ENCODE data around the gene WDR33.

Gene WDR33

DNA sequence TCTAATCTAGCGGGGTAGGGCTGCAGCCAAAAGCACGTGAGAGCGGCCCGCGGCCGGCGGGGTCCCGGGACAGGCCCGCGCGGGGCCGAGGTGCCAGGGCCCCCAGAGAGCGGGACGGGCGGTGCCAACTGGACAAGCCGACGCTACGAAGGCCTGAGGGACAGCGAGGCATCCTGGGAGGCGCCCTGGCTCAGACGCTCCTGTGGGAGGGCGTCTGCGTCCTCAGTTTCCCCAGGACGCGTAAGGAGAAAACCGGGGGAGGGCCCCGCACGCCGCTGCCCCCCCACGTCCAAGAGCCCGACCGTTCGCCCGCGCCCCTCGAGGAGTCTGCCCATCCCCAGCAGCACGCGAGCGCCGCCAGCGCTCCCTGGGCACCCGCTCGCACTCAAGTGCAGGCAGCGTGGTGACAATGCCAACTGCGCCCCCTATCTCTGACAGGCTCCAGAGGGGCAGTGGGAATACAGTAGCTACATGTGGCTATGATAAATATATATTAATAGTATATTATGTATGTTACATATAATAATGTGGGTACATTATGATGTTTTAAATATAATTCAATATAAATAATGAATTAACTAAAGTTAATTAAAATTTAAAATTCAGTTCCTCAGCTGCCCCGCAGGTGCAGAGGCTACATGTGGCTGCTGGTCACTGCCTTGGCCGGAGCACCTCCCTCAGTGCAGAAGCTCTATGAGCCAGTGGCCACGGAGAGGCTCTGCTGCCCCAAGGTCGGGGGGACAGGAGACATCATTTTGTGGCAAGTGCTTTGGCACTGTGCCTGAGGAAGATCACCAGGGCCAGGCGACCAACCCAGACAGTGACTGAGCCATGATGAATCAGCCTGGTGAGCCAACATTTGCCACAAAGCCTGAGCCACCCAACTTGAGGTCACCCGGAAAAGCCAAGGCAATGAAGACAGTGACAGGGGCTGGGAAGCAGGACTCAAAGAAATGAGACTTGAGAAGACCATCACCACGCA lies 115.2 kb downstream of the WDR33 start:
- Histone ChIP-seq H3K4me1 (ENCODE audit: control insufficient read depth, insufficient read depth, low read length, unreplicated experiment) (peaks cover 8% of the 10 kb centered on the region), H3K4me3 (ENCODE audit: low read depth, low read length) (peak overlapping the region; percentile 68), H3K27me3 (ENCODE audit: insufficient read depth, low read length) (no peaks in the 10 kb centered on the region), H3K36me3 (ENCODE audit: insufficient read depth, low read length) (no peaks in the 10 kb centered on the region), H2AFZ (ENCODE audit: low read length, unreplicated experiment) (peak overlapping the region; percentile 92), H3K27ac (ENCODE audit: low read depth, low read length) (peak overlapping the region; percentile 24; the same call in 1 of the 2 replicates), H3K79me2 (ENCODE audit: control insufficient read depth, insufficient read depth, low read length, unreplicated experiment) (no peaks in the 10 kb centered on the region)

DNA sequence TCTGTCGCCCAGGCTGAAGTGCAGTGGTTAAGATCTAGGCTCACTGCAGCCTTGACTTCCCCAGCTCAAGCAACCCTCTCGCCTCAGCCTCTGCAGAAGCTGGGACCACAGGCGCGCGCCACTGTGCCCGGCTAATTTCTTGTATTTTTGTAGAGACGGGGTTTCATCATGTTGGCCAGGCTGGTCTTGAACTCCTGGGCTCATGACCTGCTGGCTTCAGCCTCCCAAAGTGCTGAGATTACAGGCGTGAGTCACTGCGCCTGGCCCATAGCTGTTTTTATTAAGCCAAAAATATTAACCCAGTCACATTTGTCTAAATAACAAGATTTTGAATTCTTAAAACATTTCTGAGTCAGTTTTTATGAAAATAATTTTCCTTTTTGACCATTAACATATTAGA lies 116.0 kb downstream of the WDR33 start:
- Histone ChIP-seq H3K36me3 (ENCODE audit: insufficient read depth, low read length) (no peaks in the 10 kb centered on the region), H3K4me3 (ENCODE audit: low read depth, low read length) (peak overlapping the region; percentile 68), H3K79me2 (ENCODE audit: control insufficient read depth, insufficient read depth, low read length, unreplicated experiment) (no peaks in the 10 kb centered on the region), H3K27me3 (ENCODE audit: insufficient read depth, low read length) (no peaks in the 10 kb centered on the region), H3K27ac (ENCODE audit: low read depth, low read length) (0 out of 2 replicates have a peak overlapping the region, but pooled peaks have one; percentile 24), H3K4me1 (ENCODE audit: control insufficient read depth, insufficient read depth, low read length, unreplicated experiment) (peaks cover 8% of the 10 kb centered on the region), H2AFZ (ENCODE audit: low read length, unreplicated experiment) (peak overlapping the region; percentile 92)

DNA sequence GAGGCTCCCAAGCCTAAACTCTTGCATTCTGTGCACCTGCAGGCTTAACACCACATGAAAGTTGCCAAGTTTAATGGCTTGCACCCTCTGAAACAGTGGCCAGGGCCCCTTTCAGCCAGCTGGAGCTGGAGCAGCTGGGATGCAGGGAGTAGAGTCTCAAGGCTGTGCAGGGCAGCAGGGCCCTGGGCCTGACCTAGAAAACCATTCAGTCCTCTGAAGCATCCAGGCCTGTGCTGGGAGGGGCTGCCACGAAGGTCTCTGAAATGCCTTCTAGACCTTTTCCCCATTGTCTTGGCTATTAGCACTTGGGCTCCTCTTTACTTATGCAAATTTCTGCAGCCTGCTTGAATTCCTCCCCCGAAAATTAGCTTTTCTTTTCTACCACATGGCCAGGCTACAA lies 120.3 kb downstream of the WDR33 start:
- Histone ChIP-seq H3K79me2 (ENCODE audit: control insufficient read depth, insufficient read depth, low read length, unreplicated experiment) (no peaks in the 10 kb centered on the region), H3K4me3 (ENCODE audit: low read depth, low read length) (no peak overlapping the region), H2AFZ (ENCODE audit: low read length, unreplicated experiment) (no peak overlapping the region), H3K27me3 (ENCODE audit: insufficient read depth, low read length) (no peaks in the 10 kb centered on the region), H3K27ac (ENCODE audit: low read depth, low read length) (no peak overlapping the region), H3K36me3 (ENCODE audit: insufficient read depth, low read length) (no peaks in the 10 kb centered on the region), H3K4me1 (ENCODE audit: control insufficient read depth, insufficient read depth, low read length, unreplicated experiment) (peaks cover 4% of the 10 kb centered on the region)

DNA sequence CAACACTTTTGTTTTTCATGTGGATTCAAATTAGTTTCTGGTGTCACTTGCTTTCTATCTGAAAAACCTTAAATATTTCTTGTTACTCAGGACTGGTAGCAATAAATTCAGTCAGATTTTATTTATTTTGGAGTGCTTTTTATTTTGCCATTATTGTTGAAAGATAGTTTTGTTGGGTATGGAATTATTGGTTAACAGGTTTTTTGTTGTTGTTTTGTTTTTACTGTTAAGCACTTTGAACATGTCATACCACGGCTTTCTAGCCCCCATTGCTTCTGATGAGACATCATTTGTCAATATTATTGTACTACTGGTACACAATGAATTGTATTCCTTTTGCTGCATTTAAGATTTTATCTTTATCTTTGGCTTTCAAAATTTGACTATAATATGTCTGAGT lies 122.6 kb downstream of the WDR33 start:
- Histone ChIP-seq H3K4me1 (ENCODE audit: control insufficient read depth, insufficient read depth, low read length, unreplicated experiment) (no peaks in the 10 kb centered on the region), H3K27me3 (ENCODE audit: insufficient read depth, low read length) (no peaks in the 10 kb centered on the region), H3K36me3 (ENCODE audit: insufficient read depth, low read length) (no peaks in the 10 kb centered on the region), H3K4me3 (ENCODE audit: low read depth, low read length) (no peak overlapping the region), H2AFZ (ENCODE audit: low read length, unreplicated experiment) (no peak overlapping the region), H3K27ac (ENCODE audit: low read depth, low read length) (no peak overlapping the region), H3K79me2 (ENCODE audit: control insufficient read depth, insufficient read depth, low read length, unreplicated experiment) (no peaks in the 10 kb centered on the region)

DNA sequence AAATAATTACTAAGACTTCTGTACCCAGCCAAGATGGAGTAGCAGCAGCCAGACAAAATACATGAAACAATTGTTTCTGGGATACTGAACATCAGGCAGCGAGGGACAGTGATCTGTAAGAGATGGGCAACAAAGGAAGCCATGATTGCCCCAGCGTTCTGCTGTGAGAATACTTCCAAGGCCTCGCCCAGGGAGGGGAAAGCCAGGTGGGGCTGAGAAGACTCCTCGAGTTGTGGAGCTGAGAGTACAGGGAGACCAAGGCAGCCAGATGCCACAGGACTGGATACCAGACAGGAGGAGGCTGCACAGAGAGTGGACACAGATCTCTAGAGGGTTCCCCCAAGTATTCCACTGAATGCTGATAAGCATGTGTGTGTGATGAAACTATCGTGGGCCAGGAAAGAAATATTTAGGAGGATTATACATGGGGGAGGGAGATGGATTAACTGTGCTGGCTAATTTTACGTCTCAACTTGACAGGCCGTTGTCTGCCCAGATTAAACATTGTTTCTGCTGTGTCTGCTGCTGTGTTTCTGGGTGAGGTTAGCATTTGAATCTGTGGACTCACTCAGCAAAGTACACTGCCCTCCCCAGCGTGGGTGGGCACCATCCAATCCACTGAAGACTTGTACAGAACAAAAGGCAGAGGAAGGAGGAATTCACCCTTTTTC lies 125.4 kb downstream of the WDR33 start:
- Histone ChIP-seq H3K4me1 (ENCODE audit: control insufficient read depth, insufficient read depth, low read length, unreplicated experiment) (peaks cover 11% of the 10 kb centered on the region), H3K27me3 (ENCODE audit: insufficient read depth, low read length) (no peaks in the 10 kb centered on the region), H2AFZ (ENCODE audit: low read length, unreplicated experiment) (no peak overlapping the region), H3K36me3 (ENCODE audit: insufficient read depth, low read length) (no peaks in the 10 kb centered on the region), H3K79me2 (ENCODE audit: control insufficient read depth, insufficient read depth, low read length, unreplicated experiment) (no peaks in the 10 kb centered on the region), H3K27ac (ENCODE audit: low read depth, low read length) (no peak overlapping the region), H3K4me3 (ENCODE audit: low read depth, low read length) (no peak overlapping the region)

DNA sequence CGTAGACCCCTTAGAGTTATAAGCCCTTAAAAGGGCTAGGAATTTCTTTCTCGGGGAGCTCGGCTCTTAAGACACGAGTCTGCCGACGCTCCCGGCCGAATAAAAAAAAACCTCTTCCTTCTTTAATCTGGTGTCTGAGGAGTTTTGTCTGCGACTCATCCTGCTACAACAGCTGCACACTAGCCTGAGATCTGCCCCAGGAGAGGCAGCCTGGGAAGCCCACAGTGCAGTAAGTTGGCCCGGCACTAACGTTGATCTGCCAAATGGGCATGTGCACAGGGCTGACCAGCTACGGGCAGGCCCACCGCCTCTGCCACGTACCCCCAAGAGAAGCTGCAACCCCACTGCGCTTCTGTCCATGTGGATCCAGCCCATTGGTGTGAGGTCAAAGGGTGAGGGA lies 127.2 kb downstream of the WDR33 start:
- H3K79me2 ChIP-seq (ENCODE audit: control insufficient read depth, insufficient read depth, low read length, unreplicated experiment) = no peaks in the 10 kb centered on the region
- H3K36me3 ChIP-seq (ENCODE audit: insufficient read depth, low read length) = no peaks in the 10 kb centered on the region
- no peaks in the 10 kb centered on the region for H3K27me3 ChIP-seq (ENCODE audit: insufficient read depth, low read length)
- H2AFZ ChIP-seq (ENCODE audit: low read length, unreplicated experiment) = no peak overlapping the region
- H3K4me3 ChIP-seq (ENCODE audit: low read depth, low read length) = no peak overlapping the region
- H3K27ac ChIP-seq (ENCODE audit: low read depth, low read length) = no peak overlapping the region
- H3K4me1 ChIP-seq (ENCODE audit: control insufficient read depth, insufficient read depth, low read length, unreplicated experiment) = peaks cover 11% of the 10 kb centered on the region

DNA sequence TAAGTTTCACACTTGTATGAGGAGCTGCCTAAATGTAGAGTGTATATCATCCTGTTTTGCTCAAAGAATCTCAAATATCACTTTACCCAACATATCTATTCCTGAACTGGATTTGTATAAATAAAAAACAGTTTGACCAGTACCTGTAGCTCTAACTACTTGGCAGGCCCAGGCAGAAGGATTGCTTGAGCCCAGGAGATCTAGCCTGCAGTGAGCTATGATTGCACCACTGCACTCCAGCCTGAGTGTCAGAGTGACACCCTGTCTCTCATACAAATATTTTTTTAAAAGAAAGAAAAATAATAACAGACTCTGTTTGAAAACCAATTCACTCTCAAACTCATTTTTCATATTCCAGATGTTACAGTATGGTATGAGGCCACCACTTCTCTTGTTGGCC lies 127.9 kb downstream of the WDR33 start:
- H3K4me3 ChIP-seq (ENCODE audit: low read depth, low read length) = no peak overlapping the region
- H2AFZ ChIP-seq (ENCODE audit: low read length, unreplicated experiment) = no peak overlapping the region
- no peak overlapping the region for H3K27ac ChIP-seq (ENCODE audit: low read depth, low read length)
- H3K36me3 ChIP-seq (ENCODE audit: insufficient read depth, low read length) = no peaks in the 10 kb centered on the region
- no peaks in the 10 kb centered on the region for H3K79me2 ChIP-seq (ENCODE audit: control insufficient read depth, insufficient read depth, low read length, unreplicated experiment)
- H3K4me1 ChIP-seq (ENCODE audit: control insufficient read depth, insufficient read depth, low read length, unreplicated experiment) = peaks cover 11% of the 10 kb centered on the region
- H3K27me3 ChIP-seq (ENCODE audit: insufficient read depth, low read length) = 0 out of 2 replicates have a peak, but pooled peaks cover 2% of the 10 kb centered on the region

DNA sequence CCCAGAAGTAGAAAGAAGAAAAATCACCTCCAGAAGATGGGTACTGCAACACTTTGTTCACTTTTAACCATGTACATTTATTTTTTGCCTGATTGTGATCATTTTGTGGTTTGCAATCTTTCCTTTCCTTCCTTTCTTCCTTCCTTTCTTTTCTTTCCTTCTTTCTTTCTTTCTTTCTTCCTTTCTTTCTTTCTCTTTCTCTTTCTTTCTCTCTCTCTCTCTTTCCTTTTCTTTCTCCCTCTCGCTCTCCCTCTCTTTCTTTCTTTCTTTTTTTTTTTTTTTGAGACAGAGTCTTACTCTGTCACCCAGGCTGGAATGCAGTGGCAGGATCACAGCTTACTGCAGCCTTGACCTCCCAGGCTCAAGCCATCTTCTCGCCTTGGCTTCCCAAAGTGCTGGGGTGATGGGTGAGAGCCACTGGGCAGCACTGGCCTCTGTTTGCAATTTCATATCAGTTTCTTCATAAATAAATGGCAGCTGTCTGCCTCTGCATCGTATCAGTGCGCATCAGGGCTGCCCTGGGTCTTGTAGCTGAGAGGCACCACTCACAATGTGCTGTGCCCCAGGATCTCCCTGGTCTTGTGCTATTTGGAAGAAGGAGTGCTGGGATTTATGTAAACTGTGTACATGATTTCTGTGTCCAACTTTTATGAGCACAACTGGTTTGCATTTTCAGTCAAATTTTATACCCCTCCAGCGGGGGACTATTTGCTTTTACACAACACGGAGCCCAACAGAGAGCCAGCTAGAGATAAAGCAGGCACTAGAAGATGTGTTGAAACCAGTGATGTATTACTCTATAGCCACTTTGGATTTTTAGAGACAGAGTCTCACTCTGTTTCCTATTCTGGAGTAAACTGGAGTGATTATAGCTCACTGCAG lies 128.8 kb downstream of the WDR33 start:
- Histone ChIP-seq H3K4me3 (ENCODE audit: low read depth, low read length) (no peak overlapping the region), H3K27me3 (ENCODE audit: insufficient read depth, low read length) (0 out of 2 replicates have a peak, but pooled peaks cover 10% of the 10 kb centered on the region), H2AFZ (ENCODE audit: low read length, unreplicated experiment) (no peak overlapping the region), H3K36me3 (ENCODE audit: insufficient read depth, low read length) (no peaks in the 10 kb centered on the region), H3K79me2 (ENCODE audit: control insufficient read depth, insufficient read depth, low read length, unreplicated experiment) (no peaks in the 10 kb centered on the region), H3K27ac (ENCODE audit: low read depth, low read length) (no peak overlapping the region), H3K4me1 (ENCODE audit: control insufficient read depth, insufficient read depth, low read length, unreplicated experiment) (peaks cover 11% of the 10 kb centered on the region)

DNA sequence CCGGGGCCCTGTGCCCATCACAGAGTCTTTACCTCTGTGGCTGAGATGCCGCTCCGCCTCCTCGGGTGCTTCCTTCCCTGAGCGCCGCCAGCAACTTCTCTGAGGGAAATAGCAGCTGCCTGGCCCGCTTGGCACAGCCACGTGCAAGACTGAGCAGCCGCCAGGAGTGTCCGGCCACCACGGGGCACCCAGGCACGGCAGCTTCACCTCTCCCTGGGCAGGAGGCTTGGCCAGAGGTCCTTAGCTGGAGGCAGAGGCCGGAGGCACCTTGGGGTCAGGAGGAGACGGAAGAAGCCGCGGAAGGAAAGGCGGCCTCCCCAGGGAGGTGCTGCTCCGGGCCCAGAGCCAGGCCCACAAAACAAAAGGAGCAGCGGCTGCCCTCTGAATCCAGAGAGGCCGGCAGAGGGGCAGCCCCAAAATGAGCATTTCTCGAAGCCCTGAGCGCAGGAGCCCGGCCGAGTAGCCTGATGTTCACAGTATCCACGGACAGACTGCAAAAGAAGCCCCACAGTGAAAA lies 129.6 kb downstream of the WDR33 start:
- peak overlapping the region; percentile 64 for H3K4me3 ChIP-seq (ENCODE audit: low read depth, low read length)
- no peaks in the 10 kb centered on the region for H3K36me3 ChIP-seq (ENCODE audit: insufficient read depth, low read length)
- peak overlapping the region; percentile 74 for H2AFZ ChIP-seq (ENCODE audit: low read length, unreplicated experiment)
- H3K27me3 ChIP-seq (ENCODE audit: insufficient read depth, low read length) = peaks cover 15% of the 10 kb centered on the region; the same call in 1 of the 2 replicates
- H3K27ac ChIP-seq (ENCODE audit: low read depth, low read length) = no peak overlapping the region
- H3K4me1 ChIP-seq (ENCODE audit: control insufficient read depth, insufficient read depth, low read length, unreplicated experiment) = peaks cover 11% of the 10 kb centered on the region
- H3K79me2 ChIP-seq (ENCODE audit: control insufficient read depth, insufficient read depth, low read length, unreplicated experiment) = no peaks in the 10 kb centered on the region

DNA sequence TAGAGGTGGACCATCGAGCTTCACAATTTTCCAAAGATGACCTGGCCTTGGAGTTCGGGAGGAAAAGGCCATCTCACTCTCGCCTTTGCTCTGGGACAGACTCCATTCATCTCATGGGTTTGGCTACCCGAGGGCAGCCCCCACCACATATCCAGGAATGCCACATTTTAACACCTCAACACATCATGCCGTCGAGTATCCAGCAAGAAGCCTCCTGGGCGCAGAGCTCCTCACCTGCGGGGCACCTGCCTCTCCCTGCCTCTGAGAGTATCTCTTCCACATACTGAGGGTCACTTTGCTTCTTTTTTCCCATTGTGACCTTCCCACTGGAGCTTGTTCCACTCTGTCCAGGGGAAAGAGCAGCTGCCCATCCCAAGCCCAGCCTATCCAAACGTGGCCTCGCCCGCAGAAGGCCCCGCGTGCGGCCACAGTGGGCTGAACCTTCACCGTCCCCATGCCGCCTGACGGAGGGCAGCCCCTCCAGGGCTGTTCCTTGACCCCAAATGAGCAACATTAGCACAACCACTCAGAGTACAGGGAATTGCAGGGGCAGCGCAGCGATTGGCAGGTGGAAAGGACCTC lies 130.2 kb downstream of the WDR33 start:
- Histone ChIP-seq H3K36me3 (ENCODE audit: insufficient read depth, low read length) (no peaks in the 10 kb centered on the region), H3K27me3 (ENCODE audit: insufficient read depth, low read length) (peaks cover 15% of the 10 kb centered on the region; the same call in 1 of the 2 replicates), H3K4me1 (ENCODE audit: control insufficient read depth, insufficient read depth, low read length, unreplicated experiment) (peaks cover 11% of the 10 kb centered on the region)

More for the DNA sequence above, 130.2 kb downstream of the WDR33 start:
- Histone ChIP-seq H3K27ac (ENCODE audit: low read depth, low read length) (no peak overlapping the region), H3K4me3 (ENCODE audit: low read depth, low read length) (peak overlapping the region; percentile 64), H3K79me2 (ENCODE audit: control insufficient read depth, insufficient read depth, low read length, unreplicated experiment) (no peaks in the 10 kb centered on the region), H2AFZ (ENCODE audit: low read length, unreplicated experiment) (peak overlapping the region; percentile 74)

Data from ACC112 (cell line).